ENCODE data around the gene CYP27B1. TPM values are rescaled to one million over a fixed set of nuclear protein-coding genes. Genes with fewer than 3 reads are reported as not detected.
A peak's percentile ranks its signal among the peaks of the same experiment; 100 is the strongest.

Gene CYP27B1
- total and polyA plus RNA-seq, 8 donors = 0.56 to 3.1 (median 1.4) TPM; not detected in 1

DNA sequence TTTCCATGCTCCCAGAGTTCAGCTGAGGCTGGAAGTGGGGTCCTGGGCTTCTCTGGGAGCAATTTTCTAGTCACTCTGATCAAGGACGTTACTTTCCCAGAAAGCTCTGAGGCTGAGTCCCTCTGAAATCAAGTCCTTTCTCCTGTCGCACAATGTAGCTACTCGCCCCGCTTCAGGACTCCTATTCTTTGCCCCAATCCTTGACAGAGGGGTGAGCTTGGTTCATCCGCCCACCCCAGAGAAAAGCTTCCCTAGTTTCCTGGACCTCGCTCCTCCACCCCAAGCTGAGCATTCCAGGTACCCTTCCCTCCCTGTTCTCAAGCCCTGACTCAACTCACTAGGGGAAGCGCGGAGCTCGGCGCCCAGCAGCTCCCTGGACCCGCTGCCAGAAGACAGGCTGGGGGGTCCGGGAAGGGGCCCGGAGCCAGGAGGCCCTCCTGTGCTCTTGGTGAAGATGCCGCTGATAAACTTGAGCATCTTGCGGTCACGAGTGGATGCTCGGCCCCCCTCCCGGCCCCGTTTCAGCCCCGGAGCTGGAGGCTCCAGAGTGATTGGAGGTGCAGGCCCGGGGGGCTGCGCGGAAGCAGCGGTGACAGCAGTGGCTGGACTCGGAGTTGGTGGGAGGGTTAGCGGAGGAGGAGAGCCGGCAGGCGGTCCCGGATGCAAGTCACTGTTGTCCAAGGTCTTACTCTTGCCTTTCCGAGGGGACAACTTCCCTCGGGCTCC is 30.0 kb downstream of the CYP27B1 start:
- TF ChIP-seq POLR2A (IDR thresholded peaks at IDR 0.05) = no peak
- no peak for TF ChIP-seq EP300 (IDR thresholded peaks at IDR 0.05)
- TF ChIP-seq POLR2AphosphoS5 (IDR thresholded peaks at IDR 0.05) = no peak
- TF ChIP-seq, protein P1, sequence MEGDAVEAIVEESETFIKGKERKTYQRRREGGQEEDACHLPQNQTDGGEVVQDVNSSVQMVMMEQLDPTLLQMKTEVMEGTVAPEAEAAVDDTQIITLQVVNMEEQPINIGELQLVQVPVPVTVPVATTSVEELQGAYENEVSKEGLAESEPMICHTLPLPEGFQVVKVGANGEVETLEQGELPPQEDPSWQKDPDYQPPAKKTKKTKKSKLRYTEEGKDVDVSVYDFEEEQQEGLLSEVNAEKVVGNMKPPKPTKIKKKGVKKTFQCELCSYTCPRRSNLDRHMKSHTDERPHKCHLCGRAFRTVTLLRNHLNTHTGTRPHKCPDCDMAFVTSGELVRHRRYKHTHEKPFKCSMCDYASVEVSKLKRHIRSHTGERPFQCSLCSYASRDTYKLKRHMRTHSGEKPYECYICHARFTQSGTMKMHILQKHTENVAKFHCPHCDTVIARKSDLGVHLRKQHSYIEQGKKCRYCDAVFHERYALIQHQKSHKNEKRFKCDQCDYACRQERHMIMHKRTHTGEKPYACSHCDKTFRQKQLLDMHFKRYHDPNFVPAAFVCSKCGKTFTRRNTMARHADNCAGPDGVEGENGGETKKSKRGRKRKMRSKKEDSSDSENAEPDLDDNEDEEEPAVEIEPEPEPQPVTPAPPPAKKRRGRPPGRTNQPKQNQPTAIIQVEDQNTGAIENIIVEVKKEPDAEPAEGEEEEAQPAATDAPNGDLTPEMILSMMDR (IDR thresholded peaks at IDR 0.05) = no peak
- intact Hi-C loops (cut with DNase I; ENCODE audit: low total_unique reads) = no loop called here
- 12 to 26% (median 20%) methylated on average over 26 to 31 of the region's 31 CpGs for WGBS, 5 donors
- H3K4me3 ChIP-seq = peak overlapping the region in 3 of 4 donors; percentile 37 to 48 (median 38)
- no peaks in the 10 kb centered on the region for H3K9me3 ChIP-seq
- H3K27me3 ChIP-seq = peaks cover 16 to 97% (median 62%) of the 10 kb centered on the region in 3 donors
- H3K27ac ChIP-seq = no peak overlapping the region
- DNase-seq = no peak
- peaks cover 32 to 53% (median 41%) of the 10 kb centered on the region in 4 donors for H3K4me1 ChIP-seq
- H3K36me3 ChIP-seq = peaks cover 0 to 26% (median 2%) of the 10 kb centered on the region in 4 donors

DNA sequence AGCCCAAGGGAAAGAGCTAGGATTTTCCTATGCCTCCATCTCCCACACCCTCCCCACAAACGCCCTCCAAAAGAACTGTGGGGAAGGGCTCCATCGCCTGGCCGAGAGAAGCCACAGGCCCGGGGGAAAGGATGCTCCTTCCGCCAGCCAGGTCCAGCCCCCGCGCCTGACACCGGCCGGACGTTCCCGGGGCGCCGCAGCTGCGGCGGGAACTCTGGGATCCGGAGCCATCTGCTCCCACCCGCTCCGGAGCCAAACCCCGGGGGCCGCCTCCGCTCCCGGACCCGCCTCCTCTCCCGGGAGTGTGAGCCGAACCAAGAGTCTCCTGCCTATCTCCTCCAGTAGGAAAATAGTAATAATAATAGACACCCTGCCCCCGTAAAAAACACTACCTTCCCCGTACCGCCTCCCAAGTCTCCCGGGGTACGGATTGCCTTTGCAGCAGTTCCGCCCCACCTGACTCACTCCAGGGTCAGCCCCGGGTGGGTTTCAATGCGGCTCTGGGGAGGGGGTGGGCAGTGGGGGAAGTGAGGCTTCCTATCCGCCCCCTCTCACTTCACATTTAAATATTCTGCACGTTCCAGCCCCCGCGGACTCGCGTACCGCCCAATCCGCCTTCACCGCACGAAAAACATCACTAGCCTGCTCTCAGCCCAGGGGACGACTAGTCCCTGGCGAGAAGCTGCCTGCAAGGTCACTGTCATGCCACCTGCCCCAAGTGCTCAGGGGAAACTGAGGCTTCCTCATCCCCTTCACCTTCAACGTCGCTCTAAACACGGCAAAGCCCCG is 30.7 kb downstream of the CYP27B1 start:
- Histone ChIP-seq H3K4me3 (peak overlapping the region in 2 of 4 donors; percentile 11 to 13), H3K27ac (no peak overlapping the region), H3K27me3 (peaks cover 16 to 96% (median 62%) of the 10 kb centered on the region in 3 donors), H3K4me1 (peaks cover 32 to 53% (median 41%) of the 10 kb centered on the region in 4 donors), H3K9me3 (no peaks in the 10 kb centered on the region), H3K36me3 (peaks cover 0 to 31% (median 2%) of the 10 kb centered on the region in 4 donors)
- 15 to 36% (median 21%) methylated on average over 41 to 49 of the region's 49 CpGs for WGBS, 5 donors
- TF ChIP-seq POLR2A (IDR thresholded peaks at IDR 0.05) = no peak
- TF ChIP-seq, protein P1 (IDR thresholded peaks at IDR 0.05) = no peak
- TF ChIP-seq POLR2AphosphoS5 (IDR thresholded peaks at IDR 0.05) = no peak
- TF ChIP-seq EP300 (IDR thresholded peaks at IDR 0.05) = no peak
- DNase-seq = peak in 1 of 2 donors; percentile 74
- intact Hi-C loops (cut with DNase I; ENCODE audit: low total_unique reads) = no loop called here

DNA sequence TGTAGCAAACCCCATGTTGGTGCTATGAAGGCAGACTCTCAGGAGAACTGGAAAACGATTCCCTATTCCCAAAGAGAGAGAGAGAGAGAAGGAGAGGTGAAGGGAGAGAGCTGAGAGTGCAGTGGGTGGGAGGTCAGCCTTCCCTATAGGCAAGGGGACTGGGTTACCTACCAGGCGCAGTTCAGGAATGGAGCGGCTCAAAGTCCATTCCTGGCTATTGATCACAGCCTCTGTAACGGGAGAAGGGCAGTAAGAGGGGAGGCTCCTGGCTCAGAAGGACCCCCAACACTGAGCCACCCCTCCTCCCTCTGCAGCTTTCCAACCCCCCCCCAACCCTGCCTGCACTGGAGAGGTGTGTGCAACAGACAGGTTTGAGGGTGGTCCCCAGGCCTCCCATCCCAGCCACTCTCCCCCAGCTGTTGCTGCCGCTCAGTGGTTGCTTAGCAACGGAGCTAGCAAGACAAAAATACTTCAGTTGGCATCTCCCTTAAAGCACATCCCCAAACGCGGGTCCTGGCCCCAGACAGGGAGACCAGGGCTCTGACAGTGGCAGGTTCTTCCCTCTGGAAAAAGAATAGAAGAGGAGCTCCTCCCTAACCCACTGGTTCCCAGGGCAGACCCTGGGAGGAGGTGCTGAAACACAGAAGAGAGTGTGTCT is 31.6 kb downstream of the CYP27B1 start:
- TF ChIP-seq, protein P1 (IDR thresholded peaks at IDR 0.05) = no peak
- Histone ChIP-seq H3K4me3 (no peak overlapping the region), H3K9me3 (no peaks in the 10 kb centered on the region), H3K4me1 (peaks cover 32 to 46% (median 41%) of the 10 kb centered on the region in 4 donors), H3K27ac (no peak overlapping the region), H3K27me3 (peaks cover 16 to 96% (median 59%) of the 10 kb centered on the region in 3 donors), H3K36me3 (peaks cover 0 to 39% (median 2%) of the 10 kb centered on the region in 4 donors)
- intact Hi-C loops (cut with DNase I; ENCODE audit: low total_unique reads) = no loop called here
- WGBS, 5 donors = 15 to 28% (median 18%) methylated on average over 4 to 8 of the region's 8 CpGs
- DNase-seq = peak in 1 of 2 donors; percentile 61

DNA sequence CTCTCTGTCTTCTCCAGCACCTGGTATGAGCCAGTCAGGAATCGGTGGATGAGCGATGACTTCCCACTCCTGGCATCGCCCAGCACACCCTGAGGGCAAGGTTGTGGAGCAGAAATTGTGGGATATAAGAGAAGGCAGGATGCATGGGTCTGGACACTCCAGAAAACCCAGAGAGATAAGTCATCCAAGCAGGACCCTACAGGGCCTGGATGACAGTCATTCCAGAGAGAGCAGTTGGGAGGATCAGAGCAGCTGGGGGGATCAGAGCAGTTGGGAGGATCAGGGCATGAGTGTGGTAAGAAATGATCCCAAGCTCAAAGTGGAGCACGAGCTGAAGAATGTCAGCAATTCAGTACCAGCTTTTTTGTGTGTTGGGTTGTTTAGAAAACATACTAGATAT is 32.3 kb downstream of the CYP27B1 start:
- Histone ChIP-seq H3K27ac (no peak overlapping the region), H3K4me3 (no peak overlapping the region), H3K9me3 (no peaks in the 10 kb centered on the region), H3K36me3 (peaks cover 0 to 42% (median 2%) of the 10 kb centered on the region in 4 donors), H3K4me1 (peaks cover 32 to 43% (median 38%) of the 10 kb centered on the region in 4 donors), H3K27me3 (peaks cover 16 to 93% (median 52%) of the 10 kb centered on the region in 3 donors)
- intact Hi-C loops (cut with DNase I; ENCODE audit: low total_unique reads) = no loop called here
- 73 to 83% (median 80%) methylated on average over 4 of the region's 4 CpGs for WGBS, 5 donors
- no peak for DNase-seq
- no peak for TF ChIP-seq POLR2AphosphoS5 (IDR thresholded peaks at IDR 0.05)
- TF ChIP-seq POLR2A (IDR thresholded peaks at IDR 0.05) = no peak
- TF ChIP-seq, protein P1 (IDR thresholded peaks at IDR 0.05) = no peak
- TF ChIP-seq EP300 (IDR thresholded peaks at IDR 0.05) = no peak

Measured in stomach (tissue), 9 donors.